ENCODE measurements around the gene PAPOLB. TPM values are rescaled to one million over a fixed set of nuclear protein-coding genes. Genes with fewer than 3 reads are reported as not detected.

The PAPOLB gene
- total and polyA plus RNA-seq, 2 donors (not counting 3 experiments of a cell fraction or from before 2014, with no cell fraction given), result 0.07 TPM; not detected in 1

GRCh38 chr7:4825081-4825480 is 36.7 kb downstream of the PAPOLB start:
- no peaks in the 10 kb centered on the region for H3K27me3 ChIP-seq (ENCODE audit: control insufficient read depth in 2 of 2, insufficient read depth in 2 of 2, low read length in 2 of 2)
- H3K4me2 ChIP-seq (ENCODE audit: insufficient read depth, low read length), result no peak overlapping the region
- ChIA-PET POLR2A (no interaction called here), CTCF (no interaction called here)
- no peaks in the 10 kb centered on the region for H4K20me1 ChIP-seq (replicated peaks; ENCODE audit: control insufficient read depth, extremely low read depth, insufficient read depth, low read length)
- no peak overlapping the region for H2AFZ ChIP-seq (ENCODE audit: low read depth, low read length)
- dilution Hi-C loops (cut with MboI; ENCODE audit: extremely low pct_ligation_motif_present, low sequenced_read_pairs) (no loop called here), intact Hi-C loops (cut with micrococcal nuclease) (no loop called here)
- H3K79me2 ChIP-seq (ENCODE audit: control insufficient read depth, insufficient read depth, low read length), result no peaks in the 10 kb centered on the region
- DNase-seq (ENCODE audit: low read depth, low spot score) (no peak), FAIRE-seq (no peak)
- H3K36me3 ChIP-seq (ENCODE audit: control insufficient read depth in 2 of 2, extremely low read depth in 1 of 2, insufficient read depth in 2 of 2, low read length in 2 of 2), result no peaks in the 10 kb centered on the region
- H3K4me1 ChIP-seq (ENCODE audit: control insufficient read depth, extremely low read depth, insufficient read depth, low read length), result no peaks in the 10 kb centered on the region
- no peaks in the 10 kb centered on the region for H3K9me3 ChIP-seq (replicated peaks; ENCODE audit: control insufficient read depth, insufficient read depth, low read length)
- BruUV-seq (replicated peaks), result no TSS peak
- no peaks in the 10 kb centered on the region for H3K9me1 ChIP-seq (replicated peaks; ENCODE audit: control insufficient read depth, extremely low read depth, insufficient read depth, low read length)
- no peak overlapping the region for H3K4me3 ChIP-seq (replicated peaks in 1 of 3; ENCODE audit: insufficient read depth in 1 of 3, low read depth in 1 of 3, low read length in 3 of 3)
- TF ChIP-seq MYC (IDR thresholded peaks at IDR 0.05; ENCODE audit: low read depth, low read length) (no peak), MAX (IDR thresholded peaks at IDR 0.05; ENCODE audit: insufficient read depth, insufficient read length) (no peak), JUN (IDR thresholded peaks at IDR 0.05; ENCODE audit: borderline replicate concordance, insufficient read depth, insufficient read length, low read depth) (no peak), EZH2 (IDR thresholded peaks at IDR 0.05; ENCODE audit: borderline replicate concordance, low read depth, low read length, severe bottlenecking) (no peak), FOS (IDR thresholded peaks at IDR 0.05; ENCODE audit: borderline replicate concordance, insufficient read depth, low read length) (no peak), POLR2AphosphoS5 (IDR thresholded peaks at IDR 0.05; ENCODE audit: insufficient read depth, low read depth, low read length) (no peak), POLR2A (IDR thresholded peaks at IDR 0.05; ENCODE audit: low read depth, low read length) (no peak), GATA2 (IDR thresholded peaks at IDR 0.05; ENCODE audit: insufficient read depth, insufficient read length, low read depth, low read length) (no peak), CTCF (IDR thresholded peaks at IDR 0.05; ENCODE audit: extremely low read depth in 1 of 2, insufficient read depth in 1 of 2, low read depth in 1 of 2, low read length in 2 of 2) (no peak)
- no peak overlapping the region for H3K27ac ChIP-seq (ENCODE audit: insufficient read depth, low read depth, low read length)
- H3K9ac ChIP-seq (replicated peaks; ENCODE audit: extremely low read depth, insufficient read depth, low read length), result no peak overlapping the region
